Stimulated activated naive CD8-positive, alpha-beta T cell treated with anti-CD3 and anti-CD28 coated beads, Interleukin-15, Interleukin-2, amounts not matched to agents 100 ng/mL and 50 ng/mL, for 24 hours (primary cell): ENCODE data around the gene POU3F3.

Source experiments
- H3K27ac Mint-ChIP-seq: one replicate; pipeline ENCODE4 v1.8.0; 2021; ENCODE audit warnings: mild to moderate bottlenecking, mixed read lengths
- H3K27me3 Mint-ChIP-seq: one replicate; pipeline ENCODE4 v1.8.0; 2021; ENCODE audit warnings: mixed read lengths
- H3K36me3 Mint-ChIP-seq: one replicate; pipeline ENCODE4 v1.8.0; 2021; ENCODE audit warnings: low read depth, mixed read lengths
- H3K4me1 Mint-ChIP-seq: one replicate; pipeline ENCODE4 v1.8.0; 2021; ENCODE audit warnings: low read depth, mixed read lengths
- H3K4me3 Mint-ChIP-seq: one replicate; pipeline ENCODE4 v1.8.0; 2021; ENCODE audit warnings: mild to moderate bottlenecking, mixed read lengths
- H3K9me3 Mint-ChIP-seq: one replicate; pipeline ENCODE4 v1.8.0; 2021; ENCODE audit warnings: mixed read lengths

The POU3F3 gene

DNA sequence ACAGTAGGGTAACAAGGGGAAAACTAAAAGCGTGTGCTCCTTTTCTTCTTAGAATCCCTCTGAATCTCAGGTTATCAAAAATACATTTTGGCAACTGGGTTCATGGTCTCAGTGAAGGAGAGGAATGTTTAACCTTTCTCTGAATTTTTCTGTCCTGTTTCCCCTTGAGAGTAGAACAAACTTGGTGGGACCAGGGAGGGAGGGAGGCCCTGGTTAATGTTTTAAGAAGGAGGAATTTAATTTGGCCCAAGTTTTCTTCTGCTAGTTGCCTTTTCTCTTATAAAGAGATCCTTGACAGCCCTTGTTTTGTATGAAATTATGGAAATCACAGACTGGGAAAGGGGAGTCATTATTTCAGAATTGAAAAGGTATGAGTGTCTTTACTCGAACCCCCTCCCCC, 12.2 kb upstream of the POU3F3 start:
- H3K27me3 Mint-ChIP-seq: peaks cover 61% of the 10 kb centered on the region
- no peak overlapping the region for H3K27ac Mint-ChIP-seq
- no peaks in the 10 kb centered on the region for H3K9me3 Mint-ChIP-seq
- no peaks in the 10 kb centered on the region for H3K36me3 Mint-ChIP-seq
- H3K4me3 Mint-ChIP-seq: no peak overlapping the region
- peaks cover 14% of the 10 kb centered on the region for H3K4me1 Mint-ChIP-seq

DNA sequence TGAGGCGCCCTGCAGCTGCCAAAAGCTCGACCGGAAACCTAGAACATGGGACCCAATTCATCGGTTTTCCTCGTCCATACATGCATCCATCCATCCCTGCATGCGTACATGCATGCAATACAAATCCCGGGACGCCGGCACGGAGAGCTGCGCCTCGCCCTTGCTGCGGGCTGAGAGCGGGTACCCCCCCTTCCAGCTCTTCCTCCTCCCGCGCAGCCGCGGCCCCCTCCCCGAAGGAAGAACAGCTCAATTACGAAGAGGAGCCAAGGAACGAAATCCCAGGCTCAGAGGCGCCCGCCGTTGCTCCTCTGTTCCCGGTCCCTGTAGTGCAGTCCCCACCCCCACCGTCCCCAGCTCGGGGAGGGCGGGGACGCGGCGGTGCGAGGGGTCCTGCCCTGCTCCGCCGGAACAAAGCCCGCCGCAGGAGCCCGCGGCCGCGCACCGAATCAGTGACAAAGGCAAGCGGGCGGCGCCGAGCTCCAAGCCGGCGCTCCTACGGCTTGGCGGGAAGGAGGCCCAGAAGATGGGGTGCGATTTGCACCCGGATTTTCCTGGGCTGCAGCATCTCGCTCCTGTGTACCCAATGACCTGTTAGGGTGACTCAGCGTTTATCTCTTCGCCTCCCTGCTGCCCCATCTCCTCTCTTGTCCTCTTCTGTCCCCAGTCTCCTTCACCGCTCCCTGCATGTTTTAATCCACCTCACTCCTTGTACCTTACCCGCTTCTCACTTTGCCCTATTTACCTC, 8.9 kb upstream of the POU3F3 start:
- Mint-ChIP-seq H3K27ac (peak overlapping the region; percentile 37), H3K36me3 (no peaks in the 10 kb centered on the region)

GRCh38 chr2:104845552-104845931, 8.4 kb upstream of the POU3F3 start:
- Mint-ChIP-seq H3K36me3 (no peaks in the 10 kb centered on the region), H3K4me1 (peaks cover 14% of the 10 kb centered on the region), H3K27me3 (peaks cover 79% of the 10 kb centered on the region), H3K4me3 (peak overlapping the region; percentile 62), H3K27ac (peak overlapping the region; percentile 37), H3K9me3 (no peaks in the 10 kb centered on the region)

More for the DNA sequence above, 8.9 kb upstream of the POU3F3 start:
- no peaks in the 10 kb centered on the region for H3K9me3 Mint-ChIP-seq
- peaks cover 14% of the 10 kb centered on the region for H3K4me1 Mint-ChIP-seq
- peaks cover 76% of the 10 kb centered on the region for H3K27me3 Mint-ChIP-seq
- peak overlapping the region; percentile 62 for H3K4me3 Mint-ChIP-seq

DNA sequence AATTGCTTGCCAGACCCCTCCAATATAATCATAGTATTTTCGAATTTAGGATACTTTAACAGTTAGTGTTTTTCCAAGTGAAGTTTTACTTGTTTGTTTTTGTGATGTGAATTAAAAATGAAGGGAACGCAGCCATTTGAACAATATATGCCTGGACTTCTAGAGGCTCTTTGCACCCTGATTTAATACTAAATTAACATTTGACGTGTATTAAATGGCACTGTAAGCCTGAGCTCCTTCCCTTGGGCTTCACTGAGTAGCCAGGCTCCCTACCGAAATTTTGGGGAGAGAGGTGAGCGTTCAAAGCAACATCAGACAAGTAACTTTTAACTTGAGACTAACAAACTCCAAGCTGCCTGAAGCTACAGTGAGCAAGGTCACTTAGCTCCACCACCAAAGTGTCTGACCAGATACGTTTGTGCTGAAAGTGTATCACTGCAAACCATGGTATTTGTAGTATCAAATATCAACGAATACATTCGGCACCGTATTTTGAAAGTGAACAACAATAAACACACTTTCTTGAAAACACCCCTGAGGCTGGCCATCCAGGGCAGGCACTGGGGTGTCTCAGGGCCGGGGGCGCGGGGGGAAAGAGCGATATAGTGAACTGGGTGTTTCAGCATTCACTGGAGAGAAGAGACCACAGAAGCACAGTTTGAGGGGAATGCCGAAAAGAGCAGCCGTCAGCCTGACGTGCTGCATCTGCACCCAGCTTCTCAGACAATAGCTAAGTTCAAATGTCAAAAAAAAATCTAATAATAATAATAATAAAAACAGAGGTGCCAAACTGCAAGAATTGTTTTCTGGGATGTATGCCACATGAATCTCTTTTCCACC, 7.7 kb upstream of the POU3F3 start:
- H3K4me1 Mint-ChIP-seq: peaks cover 14% of the 10 kb centered on the region
- H3K27me3 Mint-ChIP-seq: peaks cover 84% of the 10 kb centered on the region
- H3K36me3 Mint-ChIP-seq: no peaks in the 10 kb centered on the region
- no peaks in the 10 kb centered on the region for H3K9me3 Mint-ChIP-seq
- H3K27ac Mint-ChIP-seq: no peak overlapping the region
- H3K4me3 Mint-ChIP-seq: no peak overlapping the region

GRCh38 chr2:104846786-104847585, 6.9 kb upstream of the POU3F3 start:
- no peak overlapping the region for H3K4me3 Mint-ChIP-seq
- H3K9me3 Mint-ChIP-seq: no peaks in the 10 kb centered on the region
- no peaks in the 10 kb centered on the region for H3K36me3 Mint-ChIP-seq
- peaks cover 84% of the 10 kb centered on the region for H3K27me3 Mint-ChIP-seq
- no peak overlapping the region for H3K27ac Mint-ChIP-seq
- peaks cover 17% of the 10 kb centered on the region for H3K4me1 Mint-ChIP-seq

GRCh38 chr2:104847586-104848160, 6.2 kb upstream of the POU3F3 start:
- Mint-ChIP-seq H3K4me1 (peaks cover 18% of the 10 kb centered on the region), H3K9me3 (no peaks in the 10 kb centered on the region), H3K36me3 (no peaks in the 10 kb centered on the region), H3K27me3 (peaks cover 85% of the 10 kb centered on the region), H3K27ac (no peak overlapping the region), H3K4me3 (no peak overlapping the region)

DNA sequence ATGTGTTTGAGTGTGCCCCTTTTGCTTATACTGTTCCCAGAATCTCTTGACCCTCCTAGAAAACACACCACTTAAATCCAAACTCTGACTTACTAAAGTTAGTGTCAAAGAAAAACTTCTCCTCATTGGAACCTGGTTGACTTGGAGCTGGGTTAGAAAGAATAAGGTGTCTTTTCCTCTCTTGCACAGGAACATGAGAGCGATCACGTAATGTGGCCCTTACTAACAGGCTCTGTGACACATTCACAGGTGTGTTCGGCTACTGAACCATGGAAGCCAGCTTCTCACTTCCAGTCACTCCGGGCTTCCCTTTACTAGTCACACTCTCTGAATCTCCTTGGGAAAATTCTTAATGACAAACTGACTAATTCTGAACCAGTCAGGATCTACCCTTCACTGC, 5.4 kb upstream of the POU3F3 start:
- peaks cover 88% of the 10 kb centered on the region for H3K27me3 Mint-ChIP-seq
- H3K4me1 Mint-ChIP-seq: peaks cover 26% of the 10 kb centered on the region
- no peaks in the 10 kb centered on the region for H3K36me3 Mint-ChIP-seq
- no peaks in the 10 kb centered on the region for H3K9me3 Mint-ChIP-seq
- no peak overlapping the region for H3K27ac Mint-ChIP-seq
- H3K4me3 Mint-ChIP-seq: no peak overlapping the region

- Mint-ChIP-seq H3K4me3 (no peak overlapping the region), H3K4me1 (peaks cover 29% of the 10 kb centered on the region), H3K36me3 (peaks cover 2% of the 10 kb centered on the region), H3K27ac (no peak overlapping the region), H3K27me3 (peaks cover 89% of the 10 kb centered on the region), H3K9me3 (no peaks in the 10 kb centered on the region)
These were observed 4.8 kb upstream of the POU3F3 start for GRCh38 chr2:104849101-104849500.

DNA sequence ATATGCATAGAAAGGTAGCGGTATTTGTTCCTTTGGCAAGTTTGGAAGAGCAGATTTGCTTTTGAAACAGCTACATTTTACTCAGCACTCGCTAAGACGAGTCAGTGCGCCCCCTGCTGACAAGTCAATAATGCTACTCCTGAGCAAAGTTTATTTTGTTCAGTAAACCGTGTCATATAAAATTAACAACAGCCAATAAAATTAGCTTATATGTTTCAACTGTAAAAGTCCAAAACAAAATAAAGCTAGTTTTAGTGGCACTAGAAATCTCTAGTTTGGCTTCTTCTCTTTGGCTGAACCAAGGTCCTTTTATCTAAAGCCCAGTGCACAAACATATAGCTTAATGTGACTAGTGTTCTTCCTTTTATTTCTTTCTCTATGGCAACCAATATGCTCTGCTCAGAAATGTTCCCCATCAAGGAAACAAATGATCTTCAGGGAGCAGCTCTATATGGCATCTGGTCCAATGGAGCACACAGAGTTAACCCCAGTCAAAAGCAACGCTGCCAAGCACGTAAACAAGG, 4.2 kb upstream of the POU3F3 start:
- Mint-ChIP-seq H3K4me1 (peaks cover 32% of the 10 kb centered on the region), H3K4me3 (no peak overlapping the region), H3K27ac (no peak overlapping the region), H3K9me3 (no peaks in the 10 kb centered on the region), H3K36me3 (peaks cover 8% of the 10 kb centered on the region), H3K27me3 (peaks cover 92% of the 10 kb centered on the region)

GRCh38 chr2:104850361-104851290, 3.3 kb upstream of the POU3F3 start:
- no peak overlapping the region for H3K4me3 Mint-ChIP-seq
- peaks cover 29% of the 10 kb centered on the region for H3K4me1 Mint-ChIP-seq
- peak overlapping the region; percentile 61 for H3K27ac Mint-ChIP-seq
- H3K27me3 Mint-ChIP-seq: peaks cover 88% of the 10 kb centered on the region
- H3K36me3 Mint-ChIP-seq: peaks cover 9% of the 10 kb centered on the region
- no peaks in the 10 kb centered on the region for H3K9me3 Mint-ChIP-seq

- peak overlapping the region; percentile 78 for H3K4me3 Mint-ChIP-seq
- H3K36me3 Mint-ChIP-seq: peaks cover 9% of the 10 kb centered on the region
- H3K4me1 Mint-ChIP-seq: peaks cover 31% of the 10 kb centered on the region
- H3K27ac Mint-ChIP-seq: peak overlapping the region; percentile 61
- H3K9me3 Mint-ChIP-seq: no peaks in the 10 kb centered on the region
- H3K27me3 Mint-ChIP-seq: peaks cover 82% of the 10 kb centered on the region
These were observed 2.4 kb upstream of the POU3F3 start for GRCh38 chr2:104851291-104852089.

GRCh38 chr2:104852090-104852666, 1.7 kb upstream of the POU3F3 start:
- peak overlapping the region; percentile 81 for H3K4me3 Mint-ChIP-seq
- H3K36me3 Mint-ChIP-seq: peaks cover 9% of the 10 kb centered on the region
- H3K27ac Mint-ChIP-seq: peak overlapping the region; percentile 55
- H3K27me3 Mint-ChIP-seq: peaks cover 79% of the 10 kb centered on the region
- peaks cover 36% of the 10 kb centered on the region for H3K4me1 Mint-ChIP-seq
- no peaks in the 10 kb centered on the region for H3K9me3 Mint-ChIP-seq
